GM21825 (cell line): Measurements from ENCODE around the gene PDIA6.
"Not testable (repeated sequence)": the region's sequence is repeated elsewhere in the genome, so short reads cannot be mapped to it uniquely, and the experiment has no call there.

Experiments used
- ATAC-seq: cut with Tn5 transposase; IDR thresholded peaks from one replicate; pipeline ENCODE4 v1.9.1; 2021; ENCODE audit warnings: mild to moderate bottlenecking, moderate library complexity; ENCODE audit not compliant: unreplicated experiment

PDIA6 gene

DNA sequence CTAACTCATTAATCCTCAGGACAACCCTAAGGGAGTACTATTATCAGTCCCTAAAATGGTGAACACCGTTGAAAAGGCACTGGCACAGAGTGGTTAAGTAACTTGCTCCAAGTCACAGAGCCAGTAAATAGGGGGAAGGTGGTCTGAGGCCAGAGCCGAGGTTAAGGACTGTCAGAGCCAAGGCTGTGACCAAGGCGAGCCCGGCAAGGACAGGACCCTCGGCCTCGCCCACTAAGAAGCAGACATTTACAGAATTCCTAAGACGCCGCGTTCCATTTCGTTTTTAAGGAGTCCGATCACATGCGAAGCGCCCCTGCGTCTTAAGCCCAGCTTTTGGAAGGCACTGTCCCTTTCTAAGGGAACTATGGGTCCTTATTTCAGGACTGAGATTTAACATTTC is 1.1 kb downstream of the PDIA6 start:
- ATAC-seq: no peak

DNA sequence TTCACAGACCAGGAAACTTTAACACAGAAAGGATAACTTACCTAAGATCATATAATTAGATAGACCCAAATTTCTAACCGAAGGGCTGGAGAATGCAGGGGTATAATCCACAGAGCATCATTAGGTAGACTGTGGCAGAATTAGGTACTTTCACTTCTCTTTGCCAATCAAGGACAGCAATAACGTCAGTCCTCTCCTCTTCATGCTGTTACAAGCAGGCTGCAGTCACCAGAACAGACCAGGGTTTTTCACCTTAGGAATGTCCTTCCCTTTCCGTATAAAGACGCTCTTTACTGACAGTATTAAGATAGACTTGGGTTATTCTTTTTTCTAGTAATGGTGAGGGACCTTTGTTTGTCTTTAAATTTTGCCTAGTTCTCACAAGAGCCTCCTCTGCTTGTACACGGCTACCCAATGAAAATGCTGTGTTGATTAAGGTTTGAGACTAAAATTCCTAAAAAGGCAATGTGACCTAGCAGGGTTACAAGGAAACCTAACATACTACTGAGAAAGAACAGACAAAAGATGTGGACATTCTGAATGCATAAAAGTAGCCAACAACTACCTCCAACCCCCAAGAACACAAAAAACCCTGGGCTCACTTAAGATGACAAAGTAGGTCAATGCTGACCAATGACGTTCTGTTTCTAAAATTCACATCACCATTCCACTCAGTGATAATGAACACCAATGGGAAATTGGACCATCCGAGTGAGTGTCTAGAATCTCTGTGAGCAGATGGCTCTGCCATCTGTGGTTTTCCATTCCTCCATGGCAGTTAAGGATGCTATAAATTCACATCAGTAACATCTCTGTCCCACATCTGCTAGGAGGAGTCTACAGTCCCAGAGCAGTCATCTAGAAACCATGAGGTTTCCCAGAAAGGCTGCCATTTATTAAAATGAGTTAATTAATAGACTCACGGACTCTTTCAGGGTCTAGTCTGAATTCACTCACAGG is 2.1 kb downstream of the PDIA6 start:
- ATAC-seq: peak; percentile 24

DNA sequence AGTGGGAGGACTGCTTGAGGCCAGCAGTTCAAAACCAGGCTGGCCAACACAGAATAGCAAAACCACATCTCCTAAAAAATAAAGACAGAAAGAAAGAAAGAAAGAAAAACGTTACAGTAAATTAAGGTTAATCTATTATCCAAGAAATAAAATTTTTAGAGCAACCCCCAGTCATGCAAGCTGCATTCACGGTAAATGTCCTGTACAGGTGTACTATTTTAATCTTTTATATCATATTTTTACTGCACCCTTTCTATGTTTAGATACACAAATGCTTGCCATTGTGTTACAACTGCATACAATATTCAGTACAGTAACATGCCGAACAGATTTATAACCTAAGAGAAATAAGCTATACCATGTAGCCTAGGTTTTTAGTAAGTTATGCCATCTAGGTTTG is 6.0 kb downstream of the PDIA6 start:
- no peak for ATAC-seq

DNA sequence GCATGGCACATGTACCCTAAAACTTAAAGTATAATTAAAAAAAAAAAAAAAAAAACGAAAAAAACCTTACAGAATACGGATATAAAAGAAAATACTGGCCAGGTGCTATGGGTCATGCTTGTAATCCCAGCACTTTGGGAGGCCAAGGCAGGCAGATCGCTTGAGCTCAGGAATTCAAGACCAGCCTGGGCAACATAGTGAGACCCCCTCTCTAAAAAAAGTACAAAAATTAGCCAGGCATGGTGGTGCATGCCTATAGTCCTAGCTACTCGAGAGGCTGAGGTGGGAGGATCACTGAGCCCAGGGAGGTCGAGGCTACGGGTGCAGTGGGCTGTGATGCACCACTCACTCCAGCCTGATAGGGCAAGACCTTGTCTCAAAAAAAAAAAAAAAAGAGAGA is 6.6 kb downstream of the PDIA6 start:
- ATAC-seq: not testable (repeated sequence)

DNA sequence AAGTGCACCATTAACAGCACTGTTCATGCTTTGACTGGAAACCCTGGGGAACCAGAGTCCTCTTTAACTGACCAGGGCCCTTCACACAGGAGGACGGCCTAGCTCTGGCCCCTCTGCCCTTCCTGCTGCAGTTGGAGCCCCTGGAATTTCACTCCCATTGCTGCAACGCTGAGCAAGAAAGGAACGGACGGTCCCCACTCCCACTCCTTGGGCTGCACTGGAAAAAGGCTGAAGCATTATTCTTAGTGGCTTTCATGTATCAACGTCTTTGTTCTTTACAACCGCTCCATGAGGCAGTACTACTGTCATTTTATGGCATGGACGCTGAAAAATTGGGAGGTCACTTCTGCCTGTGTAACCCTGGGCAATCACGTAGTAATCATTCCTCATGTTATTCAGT is 9.9 kb downstream of the PDIA6 start:
- no peak for ATAC-seq

DNA sequence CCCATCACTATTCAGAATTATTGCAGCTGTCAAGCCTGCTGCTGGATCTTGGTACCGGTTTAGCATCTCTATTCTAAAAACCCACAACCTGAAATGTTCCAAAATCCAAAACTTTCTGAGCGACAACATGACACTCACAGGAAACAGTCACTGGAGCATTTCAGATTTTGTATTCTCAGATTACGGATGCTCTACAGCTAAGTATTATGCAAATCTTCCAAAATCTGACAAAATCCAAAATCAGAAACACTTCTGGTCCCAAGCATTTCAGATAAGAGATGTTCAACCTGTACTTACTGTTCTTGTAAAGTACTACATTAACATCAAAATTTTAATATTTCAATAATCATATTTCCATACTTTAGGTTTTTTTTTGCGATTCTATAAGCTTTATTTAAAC is 12.4 kb downstream of the PDIA6 start:
- ATAC-seq: no peak

DNA sequence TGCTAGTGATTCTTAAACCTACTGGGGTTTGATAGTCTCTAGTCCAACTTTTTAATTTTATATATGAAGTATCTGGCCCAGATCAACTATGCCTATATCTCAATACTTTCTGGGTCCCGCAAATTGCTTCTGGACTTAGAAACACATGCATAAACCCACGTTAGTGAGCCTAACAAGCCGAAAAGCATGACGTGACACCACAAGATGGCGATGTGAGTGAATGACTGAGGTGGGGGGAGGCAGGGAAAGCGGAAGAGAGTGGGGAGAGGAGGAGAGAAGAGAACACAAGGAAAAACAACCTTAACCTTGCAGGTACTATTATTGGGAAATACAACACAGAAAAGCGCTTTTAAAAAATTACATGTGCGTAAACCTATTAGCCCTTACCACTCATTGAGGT is 13.8 kb downstream of the PDIA6 start:
- no peak for ATAC-seq

DNA sequence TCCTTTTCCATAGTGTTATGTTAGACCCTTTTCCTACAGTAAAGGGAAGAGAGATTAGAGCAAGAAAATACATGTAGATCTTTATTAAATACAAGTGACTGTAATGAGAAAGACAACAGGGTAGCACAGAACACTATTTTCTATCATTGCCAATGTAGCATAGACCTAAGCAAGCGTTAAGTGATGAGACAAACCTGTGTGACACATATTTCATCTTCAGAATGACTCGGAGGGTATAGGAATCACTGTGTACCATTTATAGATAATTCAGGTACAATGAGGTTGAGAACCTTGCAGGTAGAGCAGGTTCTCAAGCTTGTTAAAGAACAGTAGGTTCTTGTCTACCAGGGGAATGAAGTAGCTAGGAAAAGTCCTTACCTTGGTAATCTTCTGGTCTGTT is 15.9 kb downstream of the PDIA6 start:
- no peak for ATAC-seq

DNA sequence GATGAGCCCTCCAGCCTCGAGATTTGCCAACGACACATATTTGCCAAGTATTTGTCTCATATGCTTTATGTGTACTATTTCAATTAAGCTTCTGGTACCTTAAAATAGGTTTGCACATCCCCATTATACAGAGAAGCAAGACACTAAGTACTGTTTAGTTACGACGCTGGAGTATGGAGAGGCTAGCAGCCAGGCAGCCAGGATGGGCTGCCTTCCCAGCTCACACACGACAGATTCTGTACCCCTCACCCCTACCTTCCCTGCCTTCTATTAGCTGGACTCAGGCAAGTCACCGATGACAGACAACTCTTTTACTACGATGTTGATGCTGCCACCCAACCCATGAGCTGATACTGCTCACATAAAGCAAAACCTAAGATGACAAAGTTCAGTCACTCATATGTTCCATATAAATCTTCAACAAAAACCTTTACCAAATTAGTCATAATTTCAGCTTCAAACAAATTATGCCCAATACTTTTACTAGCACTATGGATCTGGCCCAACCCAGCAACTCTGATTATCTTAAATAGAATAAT is 17.0 kb downstream of the PDIA6 start:
- ATAC-seq: no peak

DNA sequence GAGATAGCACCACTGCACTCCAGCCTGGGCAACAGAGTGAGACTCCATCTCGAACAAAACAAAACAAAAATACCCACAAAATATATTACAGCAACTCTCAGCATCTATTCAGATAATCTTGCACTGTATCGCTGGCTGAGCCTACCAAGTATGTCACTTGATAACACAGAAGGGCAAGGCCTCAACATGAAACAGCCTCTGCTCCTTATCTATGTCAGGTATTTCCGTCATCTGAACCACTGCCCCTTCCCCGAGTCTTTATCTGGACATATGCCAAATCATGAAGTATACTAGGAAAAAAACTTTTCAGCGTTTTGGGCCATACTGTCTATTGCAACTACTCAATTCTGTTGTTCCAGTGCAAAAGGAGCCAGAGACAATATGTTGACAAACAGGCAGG is 17.7 kb downstream of the PDIA6 start:
- ATAC-seq: no peak

DNA sequence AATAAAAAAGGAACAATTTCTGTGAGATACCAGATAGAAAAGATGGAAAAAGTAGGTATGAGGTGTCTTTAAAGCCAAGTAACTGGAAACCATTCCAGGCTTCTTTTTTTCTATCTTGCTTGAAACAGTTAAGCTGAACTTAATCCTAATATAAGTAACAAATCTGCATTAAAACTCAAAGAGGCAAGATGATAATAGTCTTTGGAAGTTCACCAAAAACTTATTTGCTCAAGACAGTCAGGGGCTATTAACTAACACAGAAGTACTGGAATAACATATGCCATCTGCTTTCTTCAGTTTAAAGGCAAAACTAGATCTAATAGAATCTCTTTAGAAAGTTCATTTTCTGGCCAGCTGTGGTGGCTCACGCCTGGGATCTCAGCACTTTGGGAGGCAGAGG is 18.8 kb downstream of the PDIA6 start:
- ATAC-seq: no peak

DNA sequence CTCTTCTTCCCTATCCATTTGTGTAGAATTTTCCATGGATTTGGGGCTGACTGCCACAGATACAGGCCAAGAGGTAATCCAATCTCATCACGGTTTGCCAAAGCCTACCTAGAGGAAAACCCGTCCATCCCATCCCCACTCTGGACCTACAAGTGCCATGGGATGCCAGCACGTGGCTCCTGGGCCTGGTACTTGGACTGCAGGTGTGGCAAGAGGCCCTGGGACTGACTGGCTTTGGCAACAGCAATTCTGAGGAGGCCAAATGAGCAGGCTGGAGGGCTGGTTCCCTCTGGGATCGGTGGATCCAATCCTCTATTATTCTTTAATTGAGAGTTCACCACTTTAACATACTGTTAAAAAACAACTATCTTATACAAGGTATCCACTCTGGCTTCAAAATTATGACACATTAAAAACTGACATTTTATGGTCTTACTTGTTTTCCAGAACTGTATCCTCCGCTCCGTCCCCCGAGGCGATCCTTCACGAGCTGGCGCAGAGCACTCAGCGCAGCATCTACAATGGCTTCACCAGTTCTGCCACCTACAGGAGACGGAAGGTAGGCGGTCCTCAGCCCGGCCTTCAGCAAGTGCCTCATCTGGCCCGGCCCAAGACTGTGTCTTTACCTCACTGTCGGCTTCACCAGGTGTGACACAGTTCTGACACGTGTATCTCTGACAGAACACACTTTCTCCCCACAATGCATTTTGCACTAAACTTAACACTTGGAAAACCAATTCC is 19.8 kb downstream of the PDIA6 start:
- ATAC-seq: no peak

DNA sequence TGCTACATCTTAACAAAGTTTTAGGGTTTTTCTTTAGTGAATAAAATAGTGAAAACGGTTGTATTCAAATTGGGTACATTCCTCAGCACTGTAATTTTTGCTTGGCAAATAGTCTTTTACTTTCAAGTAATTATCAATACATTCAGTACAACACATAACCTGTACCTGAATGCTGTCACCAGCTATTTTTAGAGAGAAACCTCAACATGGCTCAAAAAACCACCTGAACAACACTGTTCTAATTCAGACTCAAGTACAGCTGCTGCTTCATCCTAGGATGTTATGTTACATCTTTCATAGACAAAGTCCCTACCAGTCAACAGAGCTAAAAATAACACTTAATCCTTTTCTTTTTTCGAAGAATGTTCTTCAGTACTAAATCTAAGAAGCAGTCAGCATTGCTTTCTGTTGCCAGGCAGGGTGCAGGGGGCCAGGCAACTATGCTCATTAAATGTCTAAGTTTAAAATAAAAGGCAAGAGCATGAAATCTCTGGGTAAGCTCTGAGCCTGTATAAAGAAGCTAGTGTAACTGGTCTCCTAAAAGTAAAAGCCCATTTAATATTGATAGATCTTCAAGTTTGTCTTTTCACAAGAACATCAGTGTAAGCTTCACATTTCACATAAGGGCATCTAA is 20.5 kb downstream of the PDIA6 start:
- no peak for ATAC-seq

DNA sequence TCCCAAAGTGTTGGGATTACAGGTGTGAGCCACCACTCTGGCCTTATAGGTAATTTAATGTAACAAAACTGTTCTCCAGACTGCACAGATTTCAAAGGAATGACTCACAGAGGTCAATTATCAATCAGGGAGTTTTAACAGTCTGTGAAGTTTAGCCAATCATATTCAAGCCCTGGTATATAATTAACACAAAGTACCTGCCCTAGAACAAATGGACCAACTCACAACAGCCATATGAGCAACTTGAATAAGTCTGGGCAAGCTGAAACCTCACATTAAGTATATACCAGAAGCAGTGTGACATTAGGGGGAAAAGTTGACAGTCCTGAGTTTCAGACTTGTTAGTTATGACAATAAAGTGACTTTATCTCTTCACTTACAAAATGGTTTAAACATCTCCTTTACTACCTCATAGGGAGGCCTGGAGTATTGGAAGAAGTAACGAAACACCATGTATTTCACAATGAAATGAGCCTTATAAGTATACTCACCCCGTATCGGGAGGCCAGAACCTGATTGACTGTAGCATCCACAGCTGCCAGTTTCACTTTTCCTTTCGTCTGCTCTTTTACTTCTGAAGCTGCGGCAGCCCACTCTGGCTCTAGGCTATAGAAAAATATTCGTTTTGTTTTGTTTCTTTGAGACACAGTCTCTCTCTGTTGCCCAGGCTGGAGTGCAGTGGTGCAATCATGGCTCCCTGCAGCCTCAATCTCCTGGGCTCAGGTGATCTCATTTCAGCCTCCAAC is 22.2 kb downstream of the PDIA6 start:
- peak; percentile 66 for ATAC-seq

DNA sequence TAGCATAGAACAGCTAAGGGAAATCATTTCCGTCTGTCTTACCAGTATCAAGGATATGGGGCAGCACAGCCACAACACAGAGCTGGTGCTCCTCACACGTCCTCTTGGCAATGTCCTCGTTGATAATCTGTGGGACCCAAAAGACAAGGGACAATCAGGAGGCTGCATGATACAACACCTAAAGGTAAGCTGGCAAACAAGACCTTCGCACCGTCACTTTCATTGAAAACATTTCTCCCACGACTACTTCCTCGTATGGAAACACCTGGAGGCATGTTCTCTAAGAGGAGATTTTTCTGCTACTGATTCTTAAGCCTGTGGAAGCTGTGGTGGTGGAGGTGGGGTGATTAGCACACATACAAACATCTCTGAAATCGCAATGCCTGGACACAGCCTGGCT is 23.7 kb downstream of the PDIA6 start:
- no peak for ATAC-seq

DNA sequence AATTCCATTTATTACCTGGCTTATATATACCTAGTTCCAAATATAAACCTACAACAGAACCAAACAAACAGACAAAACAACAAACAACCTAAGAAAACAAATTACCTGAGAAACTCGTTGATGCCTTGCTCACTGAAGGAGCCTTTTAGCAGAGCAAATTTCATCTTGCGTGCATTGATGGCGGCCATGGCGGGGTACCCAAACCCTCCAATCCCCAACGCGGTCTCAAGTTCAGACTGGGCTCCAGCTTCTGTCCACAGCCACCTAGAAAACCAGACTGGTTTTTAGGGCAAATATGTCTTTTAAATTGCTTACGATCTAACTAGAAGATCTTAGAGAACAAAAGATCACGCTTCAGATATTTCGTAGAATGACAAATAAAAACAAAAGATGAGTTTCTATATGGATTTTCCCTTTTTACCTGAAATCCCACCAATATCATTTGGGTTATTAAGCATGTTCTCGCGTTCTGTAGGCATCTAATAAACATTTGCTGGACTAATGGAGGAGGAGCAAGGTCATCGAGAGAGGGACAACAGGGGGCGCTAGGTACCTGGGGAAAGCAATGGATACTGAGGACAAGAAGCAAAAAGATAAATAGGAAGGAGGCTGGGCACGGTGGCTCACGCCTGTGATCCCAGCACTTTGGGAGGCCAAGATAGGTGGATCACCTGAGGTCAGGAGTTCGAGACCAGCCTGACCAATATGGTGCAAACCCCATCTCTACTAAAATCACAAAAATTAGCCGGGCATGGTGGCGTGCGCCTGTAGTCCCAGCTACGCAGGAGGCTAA is 25.2 kb downstream of the PDIA6 start:
- no peak for ATAC-seq

DNA sequence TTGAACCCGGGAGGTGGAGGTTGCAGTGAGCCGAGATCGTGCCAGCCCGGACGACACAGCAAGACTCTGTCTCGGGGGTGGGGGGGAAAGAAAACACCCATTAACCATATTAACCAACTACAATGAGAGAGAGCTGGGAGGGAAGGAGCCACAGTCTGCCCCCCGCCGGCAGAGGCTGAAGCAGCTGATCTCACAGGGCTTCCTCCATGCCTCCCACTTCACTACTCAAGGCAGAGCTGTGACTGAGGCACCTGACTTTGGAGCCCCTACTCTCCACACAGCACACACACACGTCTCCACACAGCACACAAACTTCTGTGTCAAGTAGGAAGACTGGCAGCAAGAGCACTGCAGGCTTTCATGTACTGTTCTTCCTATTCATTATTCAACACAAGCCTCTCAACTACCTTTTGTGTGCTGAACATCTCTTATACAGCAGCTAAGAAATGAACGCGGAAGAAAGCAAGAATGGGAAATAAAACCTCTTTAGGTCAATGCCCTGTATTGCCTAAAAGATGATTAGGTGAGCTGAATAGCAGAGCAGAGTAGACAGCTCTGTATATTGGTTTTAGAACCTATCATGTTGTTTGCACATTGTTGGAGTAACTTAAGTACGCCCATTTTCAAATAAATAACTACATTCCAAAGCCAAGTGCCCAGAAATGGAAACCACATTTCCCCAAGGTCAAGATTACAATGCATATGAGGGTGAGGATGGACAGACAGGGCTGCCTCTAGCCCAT is 26.2 kb downstream of the PDIA6 start:
- ATAC-seq: no peak

DNA sequence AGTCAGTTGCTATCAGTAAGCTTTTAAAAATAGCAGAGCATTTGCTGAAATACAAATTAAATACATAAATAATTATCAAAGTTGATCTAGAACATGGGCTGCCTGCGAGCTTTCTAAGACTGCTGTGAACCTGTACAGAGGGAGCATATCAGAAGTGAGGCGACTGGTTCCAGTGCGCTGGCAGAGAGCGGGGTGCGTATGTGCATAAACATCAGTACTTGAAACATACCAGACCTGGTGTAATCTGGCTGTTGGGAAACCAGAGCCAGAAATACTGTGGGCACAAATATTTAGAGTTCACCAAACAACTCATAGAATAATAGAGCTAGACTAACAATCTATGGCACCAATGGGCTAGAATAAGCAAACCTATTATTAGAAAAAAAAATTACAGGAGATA is 27.3 kb downstream of the PDIA6 start:
- ATAC-seq: no peak

DNA sequence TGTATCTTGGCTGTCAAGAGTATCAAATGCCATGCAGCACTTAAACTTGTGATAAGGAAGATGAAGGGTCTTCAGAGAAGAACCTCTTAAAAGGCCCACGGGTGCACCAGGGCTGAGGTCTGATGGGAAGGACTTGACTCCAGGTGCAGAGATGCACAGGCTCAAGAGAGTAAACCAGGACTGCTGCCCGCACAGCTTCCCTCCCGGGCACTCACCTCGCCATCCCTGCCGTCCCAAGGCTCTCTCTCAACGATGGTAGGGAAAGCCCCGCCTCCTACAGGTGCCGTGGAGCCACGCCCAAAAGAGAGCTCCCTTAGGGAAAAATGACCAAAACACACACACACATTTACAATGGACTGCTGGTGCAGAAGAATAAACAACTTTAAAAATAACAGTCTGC is 27.9 kb downstream of the PDIA6 start:
- no peak for ATAC-seq
